GM18526 (cell line): Measurements from ENCODE around the gene PCDHGA10.
"Not testable (repeated sequence)": the region's sequence is repeated elsewhere in the genome, so short reads cannot be mapped to it uniquely, and the experiment has no call there.

Experiments used
- POLR2A ChIP-seq: IDR thresholded peaks from 3 replicates; pipeline ENCODE4 v1.6.1; 2011; ENCODE audit not compliant: insufficient read length; ENCODE audit errors: extremely low read depth

PCDHGA10 gene

DNA sequence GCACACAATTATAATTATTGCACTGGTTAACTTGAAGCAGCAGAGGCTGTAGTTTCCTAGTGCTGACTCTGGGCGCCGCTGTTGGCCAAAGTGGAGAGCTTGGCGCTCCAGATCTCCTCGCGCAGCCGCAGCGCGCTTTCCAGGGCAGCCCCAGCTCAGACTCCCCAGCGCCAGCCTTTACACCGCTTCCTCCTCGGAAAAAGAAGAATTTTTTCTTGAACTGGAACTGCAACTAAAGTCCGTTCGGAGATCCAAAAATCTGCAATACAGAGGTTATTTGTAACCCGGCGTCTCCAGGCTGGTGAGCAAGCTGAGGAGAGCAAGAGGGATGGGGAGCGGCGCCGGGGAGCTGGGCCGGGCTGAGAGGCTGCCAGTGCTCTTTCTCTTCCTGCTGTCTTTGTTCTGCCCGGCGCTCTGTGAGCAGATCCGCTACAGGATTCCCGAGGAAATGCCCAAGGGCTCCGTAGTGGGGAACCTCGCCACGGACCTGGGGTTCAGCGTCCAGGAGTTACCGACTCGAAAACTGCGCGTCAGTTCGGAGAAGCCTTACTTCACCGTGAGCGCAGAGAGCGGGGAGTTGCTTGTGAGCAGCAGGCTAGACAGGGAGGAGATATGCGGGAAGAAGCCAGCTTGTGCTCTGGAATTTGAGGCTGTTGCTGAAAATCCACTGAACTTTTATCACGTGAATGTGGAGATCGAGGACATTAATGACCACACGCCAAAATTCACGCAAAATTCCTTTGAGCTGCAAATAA, 25.1 kb upstream of the PCDHGA10 start, which contains the start of gene PCDHGB4:
PCDHGB4 (plus strand) TSS at position 142 of the 755 bp plus-strand sequence; CDS start at position 329, 187 bp downstream.
- TF ChIP-seq POLR2A = not testable (repeated sequence)

DNA sequence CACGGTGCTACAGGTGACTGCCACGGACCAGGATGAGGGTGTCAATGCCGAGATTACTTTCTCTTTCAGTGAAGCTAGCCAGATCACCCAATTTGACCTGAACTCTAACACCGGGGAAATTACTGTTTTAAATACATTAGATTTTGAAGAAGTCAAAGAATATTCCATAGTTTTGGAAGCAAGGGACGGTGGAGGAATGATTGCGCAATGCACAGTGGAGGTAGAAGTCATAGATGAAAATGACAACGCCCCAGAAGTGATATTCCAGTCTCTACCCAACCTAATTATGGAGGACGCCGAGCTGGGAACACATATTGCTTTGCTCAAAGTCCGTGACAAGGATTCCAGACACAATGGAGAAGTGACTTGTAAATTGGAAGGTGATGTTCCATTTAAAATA, 24.1 kb upstream of the PCDHGA10 start:
- TF ChIP-seq POLR2A = no peak

DNA sequence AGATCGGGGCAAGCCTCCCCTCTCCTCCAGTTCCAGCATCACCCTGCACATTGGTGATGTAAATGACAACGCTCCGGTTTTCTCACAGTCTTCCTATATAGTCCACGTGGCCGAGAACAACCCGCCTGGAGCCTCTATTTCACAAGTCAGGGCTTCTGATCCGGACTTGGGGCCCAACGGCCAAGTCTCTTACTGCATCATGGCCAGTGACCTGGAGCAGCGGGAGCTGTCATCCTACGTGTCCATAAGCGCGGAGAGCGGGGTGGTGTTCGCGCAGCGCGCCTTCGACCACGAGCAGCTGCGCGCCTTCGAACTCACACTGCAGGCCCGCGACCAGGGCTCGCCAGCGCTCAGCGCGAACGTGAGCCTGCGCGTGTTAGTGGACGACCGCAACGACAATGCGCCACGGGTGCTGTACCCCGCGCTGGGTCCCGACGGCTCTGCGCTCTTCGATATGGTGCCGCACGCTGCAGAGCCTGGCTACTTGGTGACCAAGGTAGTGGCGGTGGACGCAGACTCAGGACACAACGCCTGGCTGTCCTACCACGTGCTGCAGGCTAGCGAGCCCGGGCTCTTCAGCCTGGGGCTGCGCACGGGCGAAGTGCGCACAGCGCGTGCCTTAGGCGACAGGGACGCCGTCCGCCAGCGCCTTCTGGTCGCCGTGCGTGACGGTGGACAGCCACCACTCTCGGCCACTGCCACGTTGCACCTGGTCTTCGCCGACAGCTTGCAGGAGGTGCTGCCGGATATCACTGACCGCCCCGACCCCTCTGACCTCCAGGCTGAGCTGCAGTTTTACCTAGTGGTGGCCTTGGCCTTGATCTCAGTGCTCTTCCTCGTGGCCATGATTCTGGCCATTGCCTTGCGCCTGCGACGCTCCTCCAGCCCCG, 23.4 kb upstream of the PCDHGA10 start:
- no peak for TF ChIP-seq POLR2A

DNA sequence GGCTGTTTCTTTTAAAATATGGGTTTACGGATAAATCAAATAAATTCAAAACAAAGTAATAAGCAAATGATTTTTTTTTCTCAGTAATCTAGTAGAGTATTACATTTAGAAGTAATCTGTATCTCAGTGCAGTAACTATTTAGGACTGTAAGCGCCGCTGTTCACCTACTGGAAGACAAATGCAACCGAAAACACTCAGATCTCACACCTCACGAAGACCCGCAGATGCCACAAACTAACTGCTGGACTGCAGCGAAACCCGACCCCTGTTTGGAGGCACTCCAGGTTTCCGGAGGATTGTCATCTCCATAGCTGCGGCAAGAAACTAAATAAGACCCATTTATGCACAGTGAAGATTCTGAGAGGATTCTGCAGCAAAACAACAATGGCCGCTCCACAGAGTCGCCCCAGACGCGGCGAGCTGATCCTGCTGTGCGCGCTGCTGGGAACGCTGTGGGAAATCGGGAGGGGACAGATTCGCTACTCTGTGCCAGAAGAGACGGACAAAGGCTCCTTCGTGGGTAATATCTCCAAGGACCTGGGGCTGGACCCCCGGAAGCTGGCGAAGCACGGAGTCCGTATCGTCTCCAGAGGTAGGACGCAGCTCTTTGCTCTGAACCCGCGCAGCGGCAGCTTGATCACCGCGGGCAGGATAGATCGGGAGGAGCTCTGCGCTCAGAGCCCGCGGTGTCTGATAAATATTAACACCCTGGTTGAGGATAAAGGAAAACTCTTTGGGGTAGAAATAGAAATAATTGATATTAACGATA, 20.2 kb upstream of the PCDHGA10 start, which contains the start of gene PCDHGA8:
PCDHGA8 (plus strand) TSS at position 205 of the 770 bp plus-strand sequence; CDS start at position 386, 181 bp downstream.
- TF ChIP-seq POLR2A = no peak

DNA sequence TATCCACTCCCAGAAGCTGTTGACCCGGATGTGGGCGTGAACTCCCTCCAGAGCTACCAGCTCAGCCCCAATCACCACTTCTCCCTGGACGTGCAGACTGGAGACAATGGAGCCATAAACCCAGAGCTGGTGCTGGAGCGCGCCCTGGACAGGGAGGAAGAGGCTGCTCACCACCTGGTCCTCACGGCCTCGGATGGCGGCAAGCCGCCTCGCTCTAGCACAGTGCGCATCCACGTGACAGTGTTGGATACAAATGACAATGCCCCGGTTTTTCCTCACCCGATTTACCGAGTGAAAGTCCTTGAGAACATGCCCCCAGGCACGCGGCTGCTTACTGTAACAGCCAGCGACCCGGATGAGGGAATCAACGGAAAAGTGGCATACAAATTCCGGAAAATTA, 19.5 kb upstream of the PCDHGA10 start:
- no peak for TF ChIP-seq POLR2A

DNA sequence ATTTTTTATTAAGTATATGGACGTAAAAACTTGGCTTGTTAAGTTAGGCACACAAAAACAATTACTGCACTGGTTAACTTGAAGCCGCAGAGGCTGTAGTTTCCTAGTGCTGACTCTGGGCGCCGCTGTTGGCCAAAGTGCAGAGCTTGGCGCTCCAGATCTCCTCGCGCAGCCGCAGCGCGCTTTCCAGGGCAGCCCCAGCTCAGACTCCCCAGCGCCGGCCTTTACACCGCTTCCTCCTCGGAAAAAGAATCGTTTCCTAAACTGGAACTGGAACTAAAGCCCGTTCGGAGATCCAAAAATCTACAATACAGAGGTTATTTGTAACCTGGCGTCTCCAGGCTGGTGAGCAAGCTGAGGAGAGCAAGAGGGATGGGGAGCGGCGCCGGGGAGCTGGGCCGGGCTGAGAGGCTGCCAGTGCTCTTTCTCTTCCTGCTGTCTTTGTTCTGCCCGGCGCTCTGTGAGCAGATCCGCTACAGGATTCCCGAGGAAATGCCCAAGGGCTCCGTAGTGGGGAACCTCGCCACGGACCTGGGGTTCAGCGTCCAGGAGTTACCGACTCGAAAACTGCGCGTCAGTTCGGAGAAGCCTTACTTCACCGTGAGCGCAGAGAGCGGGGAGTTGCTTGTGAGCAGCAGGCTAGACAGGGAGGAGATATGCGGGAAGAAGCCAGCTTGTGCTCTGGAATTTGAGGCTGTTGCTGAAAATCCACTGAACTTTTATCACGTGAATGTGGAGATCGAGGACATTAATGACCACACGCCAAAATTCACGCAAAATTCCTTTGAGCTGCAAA, 14.8 kb upstream of the PCDHGA10 start, which contains the start of gene PCDHGB5:
PCDHGB5 (plus strand) TSS at position 192 of the 796 bp plus-strand sequence; CDS start at position 373, 181 bp downstream.
- TF ChIP-seq POLR2A = not testable (repeated sequence)

DNA sequence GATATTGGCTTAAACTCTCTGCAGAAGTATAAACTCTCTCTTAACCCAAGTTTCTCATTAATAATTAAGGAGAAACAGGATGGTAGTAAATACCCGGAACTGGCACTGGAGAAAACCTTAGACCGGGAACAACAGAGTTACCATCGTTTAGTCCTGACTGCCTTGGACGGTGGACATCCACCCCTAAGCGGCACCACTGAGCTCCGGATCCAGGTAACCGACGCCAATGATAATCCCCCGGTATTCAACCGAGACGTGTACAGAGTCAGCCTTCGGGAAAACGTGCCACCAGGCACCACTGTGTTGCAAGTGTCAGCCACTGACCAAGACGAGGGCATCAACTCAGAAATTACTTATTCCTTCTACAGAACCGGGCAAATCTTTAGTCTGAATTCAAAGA, 14.2 kb upstream of the PCDHGA10 start:
- TF ChIP-seq POLR2A = no peak

DNA sequence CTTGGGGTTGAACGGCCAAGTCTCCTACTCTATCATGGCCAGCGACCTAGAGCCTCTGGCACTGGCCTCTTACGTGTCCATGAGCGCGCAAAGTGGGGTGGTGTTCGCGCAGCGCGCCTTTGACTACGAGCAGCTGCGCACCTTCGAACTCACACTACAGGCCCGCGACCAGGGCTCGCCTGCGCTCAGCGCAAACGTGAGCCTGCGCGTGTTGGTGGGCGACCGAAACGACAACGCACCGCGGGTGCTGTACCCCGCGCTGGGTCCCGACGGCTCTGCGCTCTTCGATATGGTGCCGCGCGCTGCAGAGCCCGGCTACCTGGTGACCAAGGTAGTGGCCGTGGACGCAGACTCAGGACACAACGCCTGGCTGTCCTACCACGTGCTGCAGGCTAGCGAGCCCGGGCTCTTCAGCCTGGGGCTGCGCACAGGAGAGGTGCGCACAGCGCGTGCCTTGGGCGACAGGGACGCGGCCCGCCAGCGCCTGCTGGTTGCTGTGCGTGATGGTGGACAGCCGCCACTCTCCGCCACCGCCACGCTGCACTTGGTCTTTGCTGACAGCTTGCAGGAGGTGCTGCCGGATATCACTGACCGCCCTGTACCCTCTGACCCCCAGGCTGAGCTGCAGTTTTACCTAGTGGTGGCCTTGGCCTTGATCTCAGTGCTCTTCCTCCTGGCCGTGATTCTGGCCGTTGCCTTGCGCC, 13.1 kb upstream of the PCDHGA10 start:
- no peak for TF ChIP-seq POLR2A

DNA sequence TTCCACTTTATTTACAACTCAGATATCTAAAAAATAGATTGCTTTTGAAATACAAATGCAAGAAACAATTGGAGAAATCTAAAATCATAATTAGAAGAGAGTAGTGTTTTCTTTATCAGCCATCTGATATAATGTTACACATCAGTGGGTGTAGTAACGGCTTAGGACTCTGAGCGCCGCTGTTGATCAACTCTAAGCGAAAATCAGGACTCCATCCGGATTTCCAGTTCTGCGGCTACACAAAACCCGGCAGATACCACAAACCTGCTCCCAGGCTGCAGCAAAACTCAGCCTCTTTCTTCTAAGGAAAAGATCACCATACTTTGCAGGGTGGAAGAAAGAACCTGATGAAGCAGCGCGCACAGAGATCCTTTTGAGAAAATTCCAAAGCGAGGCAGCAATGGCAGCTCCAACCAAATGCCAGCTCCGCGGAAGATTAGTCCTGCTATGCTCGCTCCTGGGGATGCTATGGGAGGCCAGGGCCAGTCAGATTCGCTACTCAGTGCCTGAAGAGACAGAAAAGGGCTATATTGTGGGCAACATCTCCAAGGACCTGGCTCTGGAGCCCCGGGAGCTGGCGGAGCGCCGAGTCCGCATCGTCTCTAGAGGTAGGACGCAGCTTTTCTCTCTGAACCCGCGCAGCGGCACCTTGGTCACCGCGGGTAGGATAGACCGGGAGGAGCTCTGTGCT, 10.1 kb upstream of the PCDHGA10 start, which contains the start of gene PCDHGA9:
PCDHGA9 (plus strand) TSS at position 226 of the 691 bp plus-strand sequence; CDS start at position 401, 175 bp downstream.
- no peak for TF ChIP-seq POLR2A

DNA sequence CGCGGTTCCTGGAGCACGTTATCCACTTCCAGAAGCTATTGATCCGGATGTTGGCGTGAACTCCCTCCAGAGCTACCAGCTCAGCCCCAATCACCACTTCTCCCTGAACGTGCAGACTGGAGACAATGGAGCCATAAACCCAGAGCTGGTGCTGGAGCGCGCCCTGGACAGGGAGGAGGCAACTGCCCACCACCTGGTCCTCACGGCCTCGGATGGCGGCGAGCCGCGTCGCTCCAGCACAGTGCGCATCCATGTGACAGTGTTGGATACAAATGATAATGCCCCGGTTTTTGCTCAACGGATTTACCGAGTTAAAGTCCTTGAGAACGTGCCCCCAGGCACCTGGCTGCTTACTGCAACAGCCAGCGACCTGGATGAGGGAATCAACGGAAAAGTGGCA, 9.4 kb upstream of the PCDHGA10 start:
- TF ChIP-seq POLR2A = no peak

DNA sequence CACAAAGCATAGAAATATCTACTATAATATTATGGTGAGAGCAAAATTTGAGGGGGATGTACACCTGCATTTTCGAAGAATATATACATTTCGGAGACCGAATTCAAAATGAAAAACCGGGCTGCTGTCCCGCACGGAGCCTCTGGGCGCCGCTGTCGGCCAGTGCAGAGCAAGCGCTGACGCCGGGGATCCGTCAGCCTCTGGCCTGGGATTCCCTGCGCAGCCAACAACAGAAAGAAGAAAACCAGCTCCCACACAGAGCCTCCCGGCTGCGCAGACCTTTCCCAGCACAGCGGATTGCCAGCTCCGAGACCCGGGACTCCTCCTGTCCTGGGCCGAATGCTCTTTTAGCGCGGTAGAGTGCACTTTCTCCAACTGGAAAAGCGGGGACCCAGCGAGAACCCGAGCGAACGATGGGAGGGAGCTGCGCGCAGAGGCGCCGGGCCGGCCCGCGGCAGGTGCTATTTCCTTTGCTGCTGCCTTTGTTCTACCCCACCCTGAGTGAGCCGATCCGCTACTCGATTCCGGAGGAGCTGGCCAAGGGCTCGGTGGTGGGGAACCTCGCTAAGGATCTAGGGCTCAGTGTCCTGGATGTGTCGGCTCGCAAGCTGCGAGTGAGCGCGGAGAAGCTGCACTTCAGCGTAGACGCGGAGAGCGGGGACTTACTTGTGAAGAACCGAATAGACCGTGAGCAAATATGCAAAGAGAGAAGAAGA, 4.8 kb upstream of the PCDHGA10 start, which contains the start of gene PCDHGB6:
PCDHGB6 (plus strand) TSS at position 232 of the 716 bp plus-strand sequence; CDS start at position 414, 182 bp downstream.
- not testable (repeated sequence) for TF ChIP-seq POLR2A

DNA sequence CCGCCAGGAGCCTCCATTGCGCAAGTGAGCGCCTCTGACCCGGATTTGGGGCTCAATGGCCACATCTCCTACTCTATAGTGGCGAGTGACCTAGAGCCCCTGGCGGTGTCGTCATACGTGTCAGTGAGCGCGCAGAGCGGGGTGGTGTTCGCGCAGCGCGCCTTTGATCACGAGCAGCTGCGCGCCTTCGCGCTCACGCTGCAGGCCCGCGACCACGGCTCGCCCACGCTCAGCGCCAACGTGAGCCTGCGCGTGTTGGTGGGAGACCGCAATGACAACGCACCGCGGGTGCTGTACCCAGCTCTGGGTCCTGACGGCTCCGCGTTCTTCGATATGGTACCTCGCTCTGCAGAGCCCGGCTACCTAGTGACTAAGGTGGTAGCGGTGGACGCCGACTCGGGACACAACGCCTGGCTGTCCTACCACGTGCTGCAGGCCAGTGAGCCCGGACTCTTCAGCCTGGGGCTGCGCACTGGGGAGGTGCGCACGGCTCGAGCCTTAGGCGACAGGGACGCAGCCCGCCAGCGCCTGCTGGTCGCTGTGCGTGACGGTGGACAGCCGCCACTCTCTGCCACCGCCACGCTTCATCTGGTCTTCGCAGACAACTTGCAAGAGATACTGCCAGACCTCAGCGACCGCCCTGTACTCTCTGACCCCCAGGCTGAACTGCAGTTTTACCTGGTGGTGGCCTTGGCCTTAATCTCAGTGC, 3.0 kb upstream of the PCDHGA10 start:
- no peak for TF ChIP-seq POLR2A

DNA sequence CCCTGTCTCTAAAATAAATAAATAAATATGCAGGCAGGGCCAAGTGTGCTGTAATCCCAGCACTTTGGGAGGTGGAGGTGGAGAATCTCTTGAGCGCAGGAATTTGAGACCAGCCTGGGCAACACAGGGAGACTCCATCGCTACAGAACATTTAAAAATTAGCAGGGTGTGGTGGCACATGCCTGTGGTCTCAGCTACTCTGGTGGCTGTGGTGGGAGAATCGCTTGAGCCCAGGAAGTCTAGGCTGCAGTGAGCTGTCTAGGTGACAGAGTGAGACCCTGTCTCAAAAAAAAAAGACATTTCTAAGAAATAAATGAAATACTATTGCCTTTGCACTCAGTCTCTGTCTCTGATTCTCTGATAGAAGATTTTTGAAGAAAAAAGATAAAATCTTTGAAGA, 1.2 kb upstream of the PCDHGA10 start:
- no peak for TF ChIP-seq POLR2A
